GM12891 (cell line): ENCODE results near the gene FAM53A.

ENCODE experiments used
- PAX5 ChIP-seq: IDR thresholded peaks from 2 replicates; pipeline ENCODE4 v1.6.1; 2011; ENCODE audit warnings: low read length, moderate library complexity, mild to moderate bottlenecking; ENCODE audit not compliant: insufficient read depth, severe bottlenecking
- POLR2A ChIP-seq: IDR thresholded peaks from 2 replicates; pipeline ENCODE4 v1.6.1; 2011; ENCODE audit warnings: low read depth, low read length, control low read depth
- POLR2AphosphoS5 ChIP-seq: IDR thresholded peaks from 2 replicates; pipeline ENCODE4 v1.6.1; 2011; ENCODE audit warnings: low read depth, low read length, control low read depth
- POU2F2 ChIP-seq: IDR thresholded peaks from 2 replicates; pipeline ENCODE4 v1.6.1; 2011; ENCODE audit warnings: low read depth, mild to moderate bottlenecking, control low read depth, low read length, moderate library complexity
- SPI1 ChIP-seq: IDR thresholded peaks from 2 replicates; pipeline ENCODE4 v1.6.1; 2011; ENCODE audit warnings: low read depth, low read length, control low read depth
- TAF1 ChIP-seq: IDR thresholded peaks from 2 replicates; pipeline ENCODE4 v1.6.1; 2011; ENCODE audit warnings: low read depth, low read length, control low read depth

DNA sequence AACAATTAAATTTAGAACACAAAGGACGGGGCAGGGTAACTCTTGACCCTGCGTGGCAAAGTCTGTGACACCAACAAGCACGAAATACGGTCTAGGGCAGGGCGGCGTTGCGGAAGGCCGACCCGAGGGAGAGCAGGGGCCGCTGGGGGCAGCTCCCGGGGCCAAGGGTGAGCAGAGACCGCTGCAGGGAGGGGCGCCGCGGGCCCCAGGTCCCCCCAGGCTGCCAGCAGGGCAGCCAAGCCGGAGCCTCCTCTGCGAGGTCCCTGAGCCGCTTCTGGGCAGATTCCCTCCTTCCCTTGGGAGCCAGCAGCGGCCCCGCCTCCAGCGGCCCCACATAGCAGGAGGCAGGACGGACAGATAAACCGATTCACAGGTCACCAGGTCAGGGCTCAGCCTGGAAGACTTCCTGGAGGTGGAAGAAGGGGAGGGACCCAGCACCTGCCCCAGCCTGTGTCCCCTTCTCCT is 90.2 kb downstream of the FAM53A start:
- TF ChIP-seq POLR2A (no peak), POLR2AphosphoS5 (no peak), PAX5 (no peak), TAF1 (no peak), SPI1 (no peak), POU2F2 (no peak)
